ENCODE data around the gene ZNF76. TPM values are rescaled to one million over a fixed set of nuclear protein-coding genes. Genes with fewer than 3 reads are reported as not detected.

The ZNF76 gene
- total and polyA plus RNA-seq, 10 of the 15 experiments (the other 5 are each of a cell fraction or from before 2014, with no cell fraction given), result 2.8 to 41.0 (median 24.8) TPM

DNA sequence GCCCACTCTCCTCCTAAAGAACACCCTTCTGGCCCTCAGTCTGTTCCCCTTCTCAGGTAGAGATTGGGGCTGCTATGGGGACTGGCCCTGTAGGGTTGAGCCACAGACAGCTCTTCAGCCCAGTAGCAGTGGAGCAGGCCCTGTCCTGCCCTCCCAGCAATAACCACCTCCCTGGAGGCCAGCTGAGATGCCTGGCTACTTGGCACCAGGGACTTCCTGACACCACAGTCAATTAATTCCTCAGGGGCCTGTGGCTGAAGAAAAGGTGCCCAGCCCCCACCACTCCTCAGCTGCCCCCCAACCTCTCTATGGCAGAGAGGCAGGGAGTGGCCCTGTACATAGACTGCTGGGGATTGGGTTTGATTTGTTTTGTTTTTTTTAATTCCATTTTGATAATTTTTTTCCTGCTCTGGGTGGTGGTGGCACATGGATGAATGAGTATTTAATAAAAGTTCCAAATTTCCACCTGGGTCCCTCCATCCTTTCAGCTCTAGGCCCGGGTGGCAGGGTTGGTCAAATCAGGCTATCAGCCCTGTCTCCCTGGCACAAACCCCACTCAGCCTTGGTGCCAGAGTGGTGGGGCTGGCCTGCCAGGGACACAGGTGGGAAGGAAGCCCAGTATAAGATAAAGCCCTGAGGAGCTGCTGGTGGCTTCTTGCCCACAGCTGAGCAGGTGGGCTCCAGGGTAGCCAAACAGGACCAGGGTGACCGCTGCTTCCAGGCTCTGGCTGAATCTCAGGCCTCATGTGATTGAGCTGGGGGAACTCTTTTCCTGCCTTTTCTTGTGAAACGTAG lies 36.2 kb downstream of the ZNF76 start:
- no TSS peak for BruUV-seq (replicated peaks)
- Histone ChIP-seq H3K27me3 (replicated peaks in 1 of 2; ENCODE audit: control insufficient read depth in 2 of 2, insufficient read depth in 2 of 2, low read length in 1 of 2) (no peaks in the 10 kb centered on the region), H2AFZ (ENCODE audit: control insufficient read depth, low read depth, low read length) (no peak overlapping the region), H3K27ac (ENCODE audit: control insufficient read depth, insufficient read depth) (no peak overlapping the region), H3K4me3 (no peak overlapping the region), H3K79me2 (ENCODE audit: control insufficient read depth, insufficient read depth, low read length) (peaks cover 31% of the 10 kb centered on the region), H3K9me3 (replicated peaks; ENCODE audit: control insufficient read depth, insufficient read depth, low read length) (no peaks in the 10 kb centered on the region), H4K20me1 (ENCODE audit: control insufficient read depth, insufficient read depth) (no peaks in the 10 kb centered on the region), H3K9ac (ENCODE audit: control insufficient read depth, insufficient read depth, low read length) (no peak overlapping the region), H3K36me3 (ENCODE audit: control insufficient read depth in 2 of 2, insufficient read depth in 2 of 2, low read length in 1 of 2) (peaks cover 4 to 19% of the 10 kb centered on the region in 2 experiments; a peak in 3 of 4 replicates), H3K4me1 (ENCODE audit: control insufficient read depth, insufficient read depth, low read length) (peaks cover 14% of the 10 kb centered on the region), H3K4me2 (ENCODE audit: control insufficient read depth, insufficient read depth) (no peak overlapping the region)
- 44% methylated on average over 3 of the region's 3 CpGs for WGBS (ENCODE audit: insufficient coverage, insufficient replicate concordance, low lambda C conversion rate, missing lambda C conversion rate)
- POLR2A ChIA-PET, result interaction anchor here (1.4 to 2.1 kb wide), 2 partner anchors 8 to 32 kb away, joined by 3 to 7 read pairs; no protein-coding TSS in a partner anchor
- in situ Hi-C loops (cut with MboI), result loop anchor here (5.0 kb wide), 2 partner anchors 37 to 172 kb away; partner anchors contain the start of gene RPL10A
- ATAC-seq (no peak), DNase-seq (ENCODE audit: low read depth, low spot score) (no peak), FAIRE-seq (no peak)
- RAD21 ChIA-PET (ENCODE audit: unreplicated experiment), result interaction anchor here (1.0 to 7.5 kb wide), 8 partner anchors 10 to 172 kb away, joined by 3 to 127 read pairs (median 8); partner anchors contain the start of genes PPARD and RPL10A
- CTCF ChIA-PET, result interaction anchor here (1.0 to 7.2 kb wide), 10 partner anchors 9 to 226 kb away, joined by 3 to 217 read pairs (median 18); partner anchors contain the start of genes FANCE and PPARD
- intact Hi-C loops (cut with micrococcal nuclease; ENCODE audit: unreplicated experiment), result loop anchor here (5.0 to 10.0 kb wide), 2 partner anchors 269 to 437 kb away; no protein-coding TSS in a partner anchor
- TF ChIP-seq EP300 (IDR thresholded peaks at IDR 0.05; ENCODE audit: borderline replicate concordance in 1 of 2, control insufficient read depth in 1 of 2, low read depth in 2 of 2, low read length in 2 of 2) (no peak), SMAD5 (IDR thresholded peaks at IDR 0.05; ENCODE audit: low read depth) (no peak), ZBED1 (IDR thresholded peaks at IDR 0.05; ENCODE audit: borderline replicate concordance) (no peak), ETV6 (conservative IDR thresholded peaks at IDR 0.05 in 1 of 2, IDR thresholded peaks at IDR 0.05 in 1 of 2; ENCODE audit: borderline replicate concordance in 1 of 2, low read depth in 1 of 2) (no peak), CEBPB (IDR thresholded peaks at IDR 0.05; ENCODE audit: borderline replicate concordance in 1 of 2, low read depth in 2 of 2, low read length in 2 of 2) (no peak), SREBF2 (IDR thresholded peaks at IDR 0.05; ENCODE audit: low read length) (no peak), NFYB (IDR thresholded peaks at IDR 0.05; ENCODE audit: insufficient read depth, low read depth, low read length) (no peak), NRF1 (conservative IDR thresholded peaks at IDR 0.05; ENCODE audit: low read depth, low read length) (no peak), MTA2 (IDR thresholded peaks at IDR 0.05; ENCODE audit: low read depth) (no peak), RAD51 (IDR thresholded peaks at IDR 0.05) (no peak)
- TF ChIP-seq, protein P1, sequence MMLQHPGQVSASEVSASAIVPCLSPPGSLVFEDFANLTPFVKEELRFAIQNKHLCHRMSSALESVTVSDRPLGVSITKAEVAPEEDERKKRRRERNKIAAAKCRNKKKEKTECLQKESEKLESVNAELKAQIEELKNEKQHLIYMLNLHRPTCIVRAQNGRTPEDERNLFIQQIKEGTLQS (IDR thresholded peaks at IDR 0.05; ENCODE audit: borderline replicate concordance, extremely low read depth, low read depth, low read length), result no peak
- TF ChIP-seq, protein P2, sequence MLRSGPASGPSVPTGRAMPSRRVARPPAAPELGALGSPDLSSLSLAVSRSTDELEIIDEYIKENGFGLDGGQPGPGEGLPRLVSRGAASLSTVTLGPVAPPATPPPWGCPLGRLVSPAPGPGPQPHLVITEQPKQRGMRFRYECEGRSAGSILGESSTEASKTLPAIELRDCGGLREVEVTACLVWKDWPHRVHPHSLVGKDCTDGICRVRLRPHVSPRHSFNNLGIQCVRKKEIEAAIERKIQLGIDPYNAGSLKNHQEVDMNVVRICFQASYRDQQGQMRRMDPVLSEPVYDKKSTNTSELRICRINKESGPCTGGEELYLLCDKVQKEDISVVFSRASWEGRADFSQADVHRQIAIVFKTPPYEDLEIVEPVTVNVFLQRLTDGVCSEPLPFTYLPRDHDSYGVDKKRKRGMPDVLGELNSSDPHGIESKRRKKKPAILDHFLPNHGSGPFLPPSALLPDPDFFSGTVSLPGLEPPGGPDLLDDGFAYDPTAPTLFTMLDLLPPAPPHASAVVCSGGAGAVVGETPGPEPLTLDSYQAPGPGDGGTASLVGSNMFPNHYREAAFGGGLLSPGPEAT (IDR thresholded peaks at IDR 0.05; ENCODE audit: low read depth), result no peak
- TF ChIP-seq, protein P3, sequence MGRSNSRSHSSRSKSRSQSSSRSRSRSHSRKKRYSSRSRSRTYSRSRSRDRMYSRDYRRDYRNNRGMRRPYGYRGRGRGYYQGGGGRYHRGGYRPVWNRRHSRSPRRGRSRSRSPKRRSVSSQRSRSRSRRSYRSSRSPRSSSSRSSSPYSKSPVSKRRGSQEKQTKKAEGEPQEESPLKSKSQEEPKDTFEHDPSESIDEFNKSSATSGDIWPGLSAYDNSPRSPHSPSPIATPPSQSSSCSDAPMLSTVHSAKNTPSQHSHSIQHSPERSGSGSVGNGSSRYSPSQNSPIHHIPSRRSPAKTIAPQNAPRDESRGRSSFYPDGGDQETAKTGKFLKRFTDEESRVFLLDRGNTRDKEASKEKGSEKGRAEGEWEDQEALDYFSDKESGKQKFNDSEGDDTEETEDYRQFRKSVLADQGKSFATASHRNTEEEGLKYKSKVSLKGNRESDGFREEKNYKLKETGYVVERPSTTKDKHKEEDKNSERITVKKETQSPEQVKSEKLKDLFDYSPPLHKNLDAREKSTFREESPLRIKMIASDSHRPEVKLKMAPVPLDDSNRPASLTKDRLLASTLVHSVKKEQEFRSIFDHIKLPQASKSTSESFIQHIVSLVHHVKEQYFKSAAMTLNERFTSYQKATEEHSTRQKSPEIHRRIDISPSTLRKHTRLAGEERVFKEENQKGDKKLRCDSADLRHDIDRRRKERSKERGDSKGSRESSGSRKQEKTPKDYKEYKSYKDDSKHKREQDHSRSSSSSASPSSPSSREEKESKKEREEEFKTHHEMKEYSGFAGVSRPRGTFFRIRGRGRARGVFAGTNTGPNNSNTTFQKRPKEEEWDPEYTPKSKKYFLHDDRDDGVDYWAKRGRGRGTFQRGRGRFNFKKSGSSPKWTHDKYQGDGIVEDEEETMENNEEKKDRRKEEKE (IDR thresholded peaks at IDR 0.05), result no peak
- SMC1A ChIA-PET (ENCODE audit: uncharacterized antibody, unreplicated experiment), result interaction anchor here (0.6 to 7.1 kb wide), 6 partner anchors 31 to 154 kb away, joined by 3 to 135 read pairs (median 14); partner anchors contain the start of genes FANCE and PPARD

All from GM12878 (cell line).